D721Med (cell line): Measurements from ENCODE around the gene GPR137C.

Experiments used
- DNase-seq: peaks from one replicate; pipeline ENCODE4 v3.0.0; 2011; ENCODE audit warnings: low spot score; ENCODE audit not compliant: insufficient read length
- FAIRE-seq: peaks from 2 replicates; lab custom pipeline; 2011; peaks lifted over from hg19 to GRCh38; lab: Jason Lieb, UNC
- CTCF ChIP-seq: IDR thresholded peaks from 2 replicates; pipeline ENCODE4 v1.5.1; 2012; ENCODE audit warnings: mild to moderate bottlenecking, control low read depth; ENCODE audit not compliant: insufficient read depth; ENCODE audit errors: missing control alignments

Gene GPR137C

GRCh38 chr14:52552063-52552988, at the start of gene GPR137C, which contains the start of gene TXNDC16:
GPR137C (plus strand) TSS chr14:52552836; CDS start chr14:52553148, 312 bp downstream.
TXNDC16 (minus strand) TSS chr14:52552505; CDS start chr14:52543557, 8,948 bp downstream.
- DNase-seq (peak; percentile 77), FAIRE-seq (no peak)
- no peak for TF ChIP-seq CTCF

- FAIRE-seq: peak; percentile 16
- no peak for TF ChIP-seq CTCF
Measured at GRCh38 chr14:52513249-52513648, 39.4 kb upstream of the GPR137C start.

GRCh38 chr14:52514046-52514811, 38.4 kb upstream of the GPR137C start:
- no peak for TF ChIP-seq CTCF
- FAIRE-seq (no peak), DNase-seq (no peak)

More at GRCh38 chr14:52513249-52513648, 39.4 kb upstream of the GPR137C start:
- no peak for DNase-seq

- DNase-seq: no peak
- no peak for TF ChIP-seq CTCF
- no peak for FAIRE-seq
Measured at GRCh38 chr14:52522033-52522432, 30.6 kb upstream of the GPR137C start.

GRCh38 chr14:52522581-52523345, 29.9 kb upstream of the GPR137C start:
- TF ChIP-seq CTCF: no peak
- DNase-seq (no peak), FAIRE-seq (peak; percentile 16)

- DNase-seq: no peak
- TF ChIP-seq CTCF: no peak
- no peak for FAIRE-seq
Measured at GRCh38 chr14:52527052-52527451, 25.6 kb upstream of the GPR137C start.
